Large intestine (tissue), 3 donors: ENCODE results near the gene MAP4K3. TPM values are rescaled to one million over a fixed set of nuclear protein-coding genes. Genes with fewer than 3 reads are reported as not detected.
A peak's percentile ranks its signal among the peaks of the same experiment; 100 is the strongest.
"Not testable (repeated sequence)": the region's sequence is repeated elsewhere in the genome, so short reads cannot be mapped to it uniquely, and the experiment has no call there.

Experiments
- DNase-seq, 2 donors: peaks; one replicate each; pipeline versions ENCODE4 v3.0.0 to v3.0.0-alpha.2; 2013
- H3K27ac ChIP-seq: one replicate; pipeline ENCODE4 v1.5.1; 2013; ENCODE audit warnings: low read length
- H3K27me3 ChIP-seq: 2 replicates; pipeline ENCODE4 v1.6.1; 2013; ENCODE audit warnings: low read length; ENCODE audit not compliant: control insufficient read depth, insufficient read depth
- H3K36me3 ChIP-seq: 2 replicates; pipeline ENCODE4 v1.6.1; 2013; ENCODE audit warnings: low read length; ENCODE audit not compliant: control insufficient read depth, insufficient read depth
- H3K4me1 ChIP-seq: one replicate; pipeline ENCODE4 v1.6.1; 2013; ENCODE audit warnings: low read length; ENCODE audit not compliant: control insufficient read depth, insufficient read depth
- H3K4me3 ChIP-seq: one replicate; pipeline ENCODE4 v1.5.1; 2013; ENCODE audit warnings: low read length
- H3K9me3 ChIP-seq: one replicate; pipeline ENCODE4 v1.6.1; 2013; ENCODE audit warnings: mild to moderate bottlenecking, low read depth, low read length, moderate library complexity; ENCODE audit not compliant: control insufficient read depth
- WGBS: methylation state at CpG from one replicate; pipeline ENCODE4 v1.1.5; 2013; ENCODE audit warnings: low lambda C conversion rate; ENCODE audit not compliant: insufficient coverage; 5-methylcytosine and 5-hydroxymethylcytosine counted together
- polyA plus RNA-seq: library from polyadenylated mRNA; unstranded; fragments of 120-200 nt; gene quantifications from one replicate; pipeline ENCODE4 v1.2.1, GENCODE V29; 2013

The MAP4K3 gene
- polyA plus RNA-seq, 1 donor = 31.4 TPM

DNA sequence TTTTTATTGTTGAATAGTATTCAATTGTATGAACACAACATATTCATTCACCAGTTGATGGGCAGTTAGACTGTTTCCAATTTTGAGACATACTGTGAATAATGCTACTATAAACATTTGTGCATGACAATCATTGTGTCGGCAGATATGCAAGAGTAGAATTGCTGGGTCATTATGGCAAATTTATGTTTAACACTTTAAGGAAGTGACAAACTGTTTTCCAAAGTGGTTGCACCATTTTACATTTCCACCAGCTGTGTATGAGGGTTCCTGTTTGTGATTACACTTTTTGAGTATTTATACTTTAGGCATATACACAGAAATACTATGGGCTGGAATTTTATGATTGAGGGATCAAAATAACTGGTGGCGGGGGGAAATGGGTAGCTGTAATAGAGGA lies 61.2 kb downstream of the MAP4K3 start:
- Histone ChIP-seq H3K4me1 (peaks cover 5% of the 10 kb centered on the region), H3K36me3 (peaks cover 11% of the 10 kb centered on the region), H3K4me3 (no peak overlapping the region), H3K27me3 (no peaks in the 10 kb centered on the region), H3K9me3 (no peaks in the 10 kb centered on the region), H3K27ac (no peak overlapping the region)
- WGBS = 100% methylated on average over 1 of the region's 2 CpGs
- no peak for DNase-seq

DNA sequence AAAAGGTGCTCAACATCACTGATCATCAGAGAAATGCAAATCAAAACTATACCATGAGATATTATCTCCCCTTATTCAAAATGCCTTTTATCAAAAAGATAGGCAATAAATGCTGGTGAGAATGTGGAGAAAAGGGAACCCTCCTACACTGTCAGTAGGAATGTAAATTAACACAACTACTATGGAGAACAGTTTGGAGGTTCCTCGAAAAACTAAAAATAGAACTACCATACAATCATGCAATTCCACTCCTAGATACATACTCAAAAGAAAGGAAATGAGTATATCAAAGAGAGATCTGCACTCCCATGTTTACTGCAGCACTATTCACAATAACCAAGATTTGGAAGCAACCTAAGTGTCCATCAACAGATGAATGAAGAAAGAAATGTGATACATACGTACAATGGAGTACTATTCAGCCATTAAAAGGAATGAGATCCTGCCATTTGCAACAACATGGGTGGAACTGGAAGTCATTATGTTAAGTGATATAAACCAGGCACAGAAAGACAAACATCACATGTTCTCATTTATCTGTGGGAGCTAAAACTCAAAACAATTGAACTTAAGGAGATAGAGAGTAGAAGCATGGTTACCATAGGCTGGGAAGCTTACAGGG lies 63.8 kb downstream of the MAP4K3 start:
- Histone ChIP-seq H3K4me1 (peaks cover 5% of the 10 kb centered on the region), H3K9me3 (no peaks in the 10 kb centered on the region), H3K27me3 (no peaks in the 10 kb centered on the region), H3K27ac (no peak overlapping the region), H3K4me3 (no peak overlapping the region), H3K36me3 (peaks cover 12% of the 10 kb centered on the region)
- WGBS = no CpG with 5 or more reads among the region's 2 CpGs
- no peak for DNase-seq

DNA sequence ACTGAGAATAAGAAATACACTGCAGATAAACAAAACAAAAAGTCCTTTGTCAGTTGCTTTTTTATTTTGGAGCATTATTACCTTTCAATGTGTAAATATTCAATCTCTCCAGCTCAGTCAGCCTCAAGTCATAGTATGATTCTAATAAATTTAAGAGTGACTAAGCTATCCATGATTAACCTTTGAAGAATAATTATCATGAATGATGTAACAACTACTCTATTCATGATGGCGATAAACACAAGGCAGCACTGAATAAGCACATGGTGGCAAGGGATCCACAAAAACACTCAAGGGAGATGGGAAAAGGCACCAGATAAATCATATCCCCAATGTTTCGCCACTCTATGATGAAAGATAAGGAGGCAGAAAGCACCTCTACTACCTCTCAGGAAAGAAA lies 67.0 kb downstream of the MAP4K3 start:
- Histone ChIP-seq H3K27ac (no peak overlapping the region), H3K4me3 (no peak overlapping the region), H3K27me3 (no peaks in the 10 kb centered on the region), H3K4me1 (no peaks in the 10 kb centered on the region), H3K9me3 (peaks cover 3% of the 10 kb centered on the region), H3K36me3 (peaks cover 7% of the 10 kb centered on the region)
- DNase-seq = no peak
- 100% methylated on average over 2 of the region's 2 CpGs for WGBS

DNA sequence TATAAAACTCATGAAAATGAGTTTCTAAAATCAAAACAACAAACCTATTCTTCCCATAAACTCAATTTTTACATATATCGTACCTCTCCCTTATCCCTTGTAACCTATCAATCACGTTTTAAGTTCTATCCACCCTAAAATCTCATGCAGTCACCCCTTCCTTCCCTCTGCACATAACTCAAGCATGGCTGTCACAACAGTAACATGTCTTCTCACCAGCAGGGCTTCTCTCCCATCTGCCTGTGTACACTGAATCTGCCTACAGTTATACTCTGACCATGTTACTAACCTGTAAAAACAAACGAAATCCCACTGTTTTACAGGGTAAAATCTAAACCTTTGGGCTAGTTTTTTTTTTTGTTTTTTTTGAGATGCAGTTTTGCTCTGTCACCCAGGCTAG lies 68.2 kb downstream of the MAP4K3 start:
- Histone ChIP-seq H3K27ac (no peak overlapping the region), H3K4me1 (no peaks in the 10 kb centered on the region), H3K9me3 (peaks cover 3% of the 10 kb centered on the region), H3K27me3 (no peaks in the 10 kb centered on the region), H3K36me3 (peaks cover 4% of the 10 kb centered on the region), H3K4me3 (no peak overlapping the region)
- no peak for DNase-seq
- WGBS = 85% methylated on average over 3 of the region's 3 CpGs

DNA sequence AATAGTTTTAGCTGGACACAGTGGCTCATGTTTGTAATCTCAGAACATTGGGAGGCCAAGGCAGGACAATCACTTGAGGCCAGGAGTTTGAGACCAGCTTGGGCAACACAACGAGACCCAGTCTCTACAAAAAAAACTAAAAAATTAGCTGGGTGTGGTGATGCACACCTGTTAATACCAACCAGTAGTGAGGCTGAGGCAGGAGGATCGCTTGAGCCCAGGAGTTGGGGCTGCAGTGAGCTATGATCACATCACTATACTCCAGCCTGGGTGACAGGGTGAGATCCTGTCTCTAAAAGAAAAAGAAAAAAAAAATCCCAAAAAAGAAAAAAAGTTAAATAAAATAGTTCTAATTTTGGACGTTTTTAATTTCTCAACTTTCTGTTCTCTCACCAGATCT lies 68.7 kb downstream of the MAP4K3 start:
- no peak for DNase-seq
- Histone ChIP-seq H3K27me3 (no peaks in the 10 kb centered on the region), H3K4me1 (no peaks in the 10 kb centered on the region), H3K36me3 (peaks cover 4% of the 10 kb centered on the region), H3K27ac (no peak overlapping the region), H3K9me3 (peaks cover 3% of the 10 kb centered on the region), H3K4me3 (no peak overlapping the region)
- WGBS = 86% methylated on average over 2 of the region's 3 CpGs

DNA sequence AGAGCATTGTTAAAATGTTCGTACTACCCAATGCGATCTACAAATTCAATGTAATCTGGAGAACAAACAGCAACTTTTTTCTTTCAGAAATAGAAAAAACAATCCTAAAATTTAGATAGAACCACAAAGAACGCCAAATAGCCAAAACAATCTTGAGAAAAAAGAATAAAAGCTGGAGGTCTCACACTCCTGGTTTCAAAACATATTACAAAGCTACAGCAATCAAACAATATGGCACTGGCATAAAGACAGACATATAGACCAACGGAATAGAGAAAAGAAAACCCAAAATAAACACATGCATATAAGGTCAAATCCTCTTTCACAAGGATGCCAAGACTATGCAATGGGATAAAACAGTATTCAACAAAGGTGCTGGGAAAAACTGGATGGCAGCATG lies 74.5 kb downstream of the MAP4K3 start:
- Histone ChIP-seq H3K36me3 (peaks cover 6% of the 10 kb centered on the region), H3K4me3 (no peak overlapping the region), H3K27ac (no peak overlapping the region), H3K9me3 (peaks cover 32% of the 10 kb centered on the region), H3K4me1 (no peaks in the 10 kb centered on the region), H3K27me3 (no peaks in the 10 kb centered on the region)
- 93% methylated on average over 3 of the region's 4 CpGs for WGBS
- no peak for DNase-seq

DNA sequence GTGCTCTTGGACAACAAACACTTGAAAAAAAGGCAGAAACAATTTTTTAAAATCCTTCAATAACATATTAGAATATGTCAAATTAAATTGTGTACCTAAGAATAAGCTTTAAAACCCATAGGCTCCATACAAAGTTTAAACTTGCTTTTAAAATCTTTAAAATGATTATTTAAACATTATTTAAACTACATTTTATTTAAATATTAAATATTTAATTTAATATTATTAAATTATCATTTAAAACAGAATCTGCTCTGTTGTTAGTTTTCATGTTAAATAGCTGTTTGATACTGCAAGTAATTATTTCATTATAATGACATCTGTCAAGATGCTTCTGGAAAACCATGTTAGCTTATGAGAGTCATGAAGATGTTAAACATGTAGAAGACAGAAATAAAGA lies 75.6 kb downstream of the MAP4K3 start:
- no peak for DNase-seq
- no peak overlapping the region for H3K27ac ChIP-seq
- H3K36me3 ChIP-seq = peaks cover 6% of the 10 kb centered on the region
- peaks cover 32% of the 10 kb centered on the region for H3K9me3 ChIP-seq
- no peaks in the 10 kb centered on the region for H3K27me3 ChIP-seq
- no peaks in the 10 kb centered on the region for H3K4me1 ChIP-seq
- no peak overlapping the region for H3K4me3 ChIP-seq

DNA sequence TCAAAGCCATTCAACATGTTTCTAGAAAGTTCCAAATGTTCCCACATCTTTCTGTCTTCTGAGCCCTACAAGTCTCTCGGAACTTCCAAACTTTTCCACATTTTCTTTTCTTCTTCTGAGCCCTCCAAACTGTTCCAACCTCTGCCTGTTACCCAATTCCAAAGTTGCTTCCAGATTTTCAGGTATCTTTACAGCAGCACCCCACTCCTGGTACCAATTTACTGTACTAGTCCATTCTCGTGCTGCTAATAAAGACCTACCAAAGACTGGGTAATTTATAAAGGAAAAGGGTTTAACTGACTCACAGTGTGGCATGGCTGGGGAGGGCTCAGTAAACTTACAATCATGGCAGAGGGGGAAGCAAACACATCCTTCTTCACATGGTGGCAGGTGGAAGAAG lies 76.7 kb downstream of the MAP4K3 start:
- H3K36me3 ChIP-seq, H3K27ac ChIP-seq: not testable (repeated sequence)
- no CpG with 5 or more reads among the region's 2 CpGs for WGBS

DNA sequence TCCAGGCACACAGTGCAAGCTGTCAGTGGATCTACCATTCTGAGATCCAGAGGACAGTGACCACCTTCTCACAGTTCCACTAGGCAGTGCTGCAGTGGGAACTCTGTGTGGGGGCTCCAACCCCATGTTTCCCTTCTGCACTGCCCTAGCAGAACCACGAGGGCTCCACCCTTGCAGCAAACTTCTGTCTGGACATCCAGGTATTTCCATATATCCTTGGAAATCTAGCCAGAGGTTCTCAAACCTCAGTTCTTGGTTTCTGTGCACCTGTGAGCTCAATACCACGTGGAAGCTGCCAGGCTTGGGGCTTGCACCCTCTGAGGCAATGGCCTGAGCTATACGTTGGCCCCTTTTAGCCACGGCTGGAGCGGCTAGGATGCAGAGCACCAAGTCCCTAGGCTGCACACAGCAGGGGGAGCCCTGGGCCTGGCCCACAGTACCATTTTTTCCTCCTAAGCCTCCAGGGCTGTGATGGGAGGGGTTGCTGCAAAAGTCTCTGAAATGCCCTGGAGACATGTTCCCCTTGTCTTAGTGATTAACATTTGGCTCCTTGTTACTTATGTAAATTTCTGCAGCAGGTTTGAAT lies 77.5 kb downstream of the MAP4K3 start:
- DNase-seq = peak in 1 of 2 donors; percentile 15
- H3K9me3 ChIP-seq = peaks cover 30% of the 10 kb centered on the region
- no peaks in the 10 kb centered on the region for H3K27me3 ChIP-seq
- no peak overlapping the region for H3K27ac ChIP-seq
- H3K4me3 ChIP-seq = no peak overlapping the region
- no peaks in the 10 kb centered on the region for H3K4me1 ChIP-seq
- no CpG with 5 or more reads among the region's 5 CpGs for WGBS
- H3K36me3 ChIP-seq = peaks cover 7% of the 10 kb centered on the region

More for the DNA sequence above, 76.7 kb downstream of the MAP4K3 start:
- H3K27me3 ChIP-seq, H3K4me1 ChIP-seq, H3K4me3 ChIP-seq, DNase-seq: not testable (repeated sequence)
- peaks cover 30% of the 10 kb centered on the region for H3K9me3 ChIP-seq

DNA sequence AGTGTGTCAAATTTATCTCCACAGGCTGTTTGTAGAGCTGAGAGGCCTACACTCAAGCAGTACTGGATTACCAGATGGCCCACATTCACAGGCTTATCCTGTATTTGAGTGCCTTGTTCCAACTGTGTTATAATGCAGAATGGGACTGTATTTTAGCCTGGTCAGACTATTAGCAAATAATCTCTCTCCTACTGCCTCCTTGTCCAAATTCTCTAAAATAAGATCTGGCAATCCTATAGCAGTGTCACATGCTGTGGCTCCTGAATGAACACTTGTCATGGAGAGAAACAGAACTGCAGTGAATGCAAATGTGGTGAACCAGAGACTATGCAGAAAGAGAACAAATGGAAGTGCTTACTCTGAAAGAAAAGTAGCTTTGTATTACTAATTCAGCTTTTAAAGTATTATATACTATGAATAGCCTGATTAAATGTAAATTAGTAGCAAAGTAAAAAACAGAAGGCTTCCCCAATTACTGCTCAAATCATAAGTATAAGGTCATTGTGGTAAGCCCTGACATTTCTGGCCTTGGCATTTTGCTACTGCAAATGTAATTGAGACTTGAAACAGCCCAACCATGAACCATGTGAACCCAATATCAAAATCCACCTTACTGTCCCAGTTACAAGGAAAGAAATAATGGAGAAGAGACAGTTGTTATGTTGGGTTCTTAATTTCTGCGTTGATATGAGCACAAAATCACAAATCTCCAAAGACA lies 80.0 kb downstream of the MAP4K3 start:
- H3K36me3 ChIP-seq = peaks cover 11% of the 10 kb centered on the region
- WGBS = 100% methylated on average over 1 of the region's 1 CpG
- no peaks in the 10 kb centered on the region for H3K27me3 ChIP-seq
- peaks cover 23% of the 10 kb centered on the region for H3K9me3 ChIP-seq
- no peak for DNase-seq
- no peak overlapping the region for H3K27ac ChIP-seq
- H3K4me3 ChIP-seq = no peak overlapping the region
- no peaks in the 10 kb centered on the region for H3K4me1 ChIP-seq
